Activated CD4-positive, alpha-beta T cell treated with anti-CD3 and anti-CD28 coated beads, Interleukin-2, amount 50 U/mL, for 4 hours (primary cell): Measurements from ENCODE around the gene FGF18.

Experiments
- DNase-seq, 2 experiments: peaks; one replicate each; pipeline ENCODE4 v3.0.0-alpha.2; 2020

FGF18 gene

GRCh38 chr5:171506951-171507350 lies 87.5 kb downstream of the FGF18 start:
- DNase-seq = no peak
